HL-60 (cell line): ENCODE measurements around the gene MAU2.

ENCODE experiments used
- CTCF ChIP-seq: IDR thresholded peaks from one replicate; pipeline ENCODE4 v1.5.1; 2011; ENCODE audit warnings: low read length, control low read depth, inconsistent platforms; ENCODE audit not compliant: insufficient read depth
- POLR2AphosphoS5 ChIP-seq: IDR thresholded peaks from 2 replicates; pipeline ENCODE4 v1.6.1; 2012; ENCODE audit warnings: low read depth
- REST ChIP-seq: IDR thresholded peaks from 2 replicates; pipeline ENCODE4 v1.6.1; 2012; ENCODE audit warnings: low read depth; ENCODE audit not compliant: insufficient replicate concordance

- TF ChIP-seq CTCF (no peak), REST (no peak), POLR2AphosphoS5 (no peak)
Measured at GRCh38 chr19:19356901-19357566, 36.4 kb downstream of the MAU2 start.
